HCT116 (cell line): Measurements from ENCODE around the gene VSX2. TPM values are rescaled to one million over a fixed set of nuclear protein-coding genes. Genes with fewer than 3 reads are reported as not detected.

Experiments used
- ATAC-seq: fragments of 200-7000 bp; cut with Tn5 transposase; 2 replicates; pipeline ENCODE4 v1.9.1; 2020; ENCODE audit warnings: mild to moderate bottlenecking, moderate library complexity
- BruUV-seq: library from RNA; stranded (reverse); fragments of 400-500 nt; replicated peaks from 2 replicates; lab custom pipeline; 2021; lab: Mats Ljungman, UMichigan
- CTCF ChIA-PET: fragments of 300-600 bp; sonication (Branson Sonifier 250); formaldehyde crosslinking; loops from one replicate; lab custom pipeline; 2021; ENCODE audit warnings: antibody characterized with exemption; lab: Charles Lee
- POLR2A ChIA-PET: fragments of 300-600, 350-600 bp; sonication (Branson Sonifier 250); formaldehyde crosslinking; loops from one replicate; lab custom pipeline; 2021; ENCODE audit warnings: antibody characterized with exemption; lab: Charles Lee
- RAD21 ChIA-PET, 2 experiments: fragments of 300-600 bp; sonication (Branson Sonifier 250); formaldehyde crosslinking; loops; one replicate each; lab custom pipeline; 2023; ENCODE audit warnings: low total read pairs in 2 of 2; ENCODE audit not compliant: uncharacterized antibody in 2 of 2, unreplicated experiment in 2 of 2, low non-redundant PET in 1 of 2; lab: Charles Lee
- DNase-seq: peaks from one replicate; pipeline ENCODE4 v3.0.0-alpha.2; 2010; ENCODE audit warnings: low read depth, low spot score
- H2AFZ ChIP-seq: fragments of 200-600 bp; shearing (Covaris generic), sonication (generic); 2 replicates; pipeline ENCODE4 v1.6.1; 2017; ENCODE audit warnings: low read depth, mixed run types, mixed read lengths, antibody characterized with exemption, low read length; ENCODE audit not compliant: poor library complexity, severe bottlenecking
- H3K27ac ChIP-seq: 2 replicates; pipeline ENCODE4 v1.5.1; 2012; ENCODE audit warnings: low read depth, low read length
- H3K27me3 ChIP-seq: fragments of 200-600 bp; sonication (generic); 2 replicates; pipeline ENCODE4 v1.6.1; 2016; ENCODE audit warnings: mixed run types, low read length, mixed read lengths; ENCODE audit not compliant: insufficient read depth
- H3K36me3 ChIP-seq, 2 experiments: fragments of 200-500 bp in 1 of 2; fragments of 200-600 bp in 1 of 2; sonication (Bioruptor generic) in 1 of 2; sonication (generic) in 1 of 2; 2 replicates each; pipeline versions ENCODE4 v1.5.1 to v1.6.1; 2014 to 2016; ENCODE audit warnings: low read length in 2 of 2, inconsistent platforms in 1 of 2, mixed read lengths in 1 of 2, mixed run types in 1 of 2; ENCODE audit not compliant: insufficient read depth in 2 of 2, control insufficient read depth in 1 of 2
- H3K4me1 ChIP-seq, 2 experiments: fragments of 200-600 bp in 1 of 2; sonication (generic) in 1 of 2; 2 replicates each; pipeline versions ENCODE4 v1.5.1 to v1.6.1; 2012 to 2017; ENCODE audit warnings: low read length in 2 of 2, inconsistent platforms in 1 of 2, mild to moderate bottlenecking in 1 of 2, mixed read lengths in 1 of 2, mixed run types in 1 of 2, moderate library complexity in 1 of 2; ENCODE audit not compliant: insufficient read depth in 2 of 2, control insufficient read depth in 1 of 2
- H3K4me2 ChIP-seq: fragments of 200-600 bp; sonication (generic); 2 replicates; pipeline ENCODE4 v1.6.1; 2017; ENCODE audit warnings: mixed run types, low read length, mixed read lengths
- H3K4me3 ChIP-seq, 2 experiments: fragments of 200-600 bp in 1 of 2; sonication (generic) in 1 of 2; replicated peaks in 1 of 2; 2 replicates each; pipeline ENCODE4 v1.5.1; 2011 to 2016; ENCODE audit warnings: low read length in 2 of 2, control low read depth in 1 of 2, low read depth in 1 of 2, mild to moderate bottlenecking in 1 of 2, mixed read lengths in 1 of 2, mixed run types in 1 of 2
- H3K79me2 ChIP-seq: fragments of 200-600 bp; sonication (generic); 2 replicates; pipeline ENCODE4 v1.6.1; 2017; ENCODE audit warnings: mild to moderate bottlenecking, mixed run types, low read length, moderate library complexity, mixed read lengths; ENCODE audit not compliant: insufficient read depth
- H3K9ac ChIP-seq: fragments of 200-600 bp; sonication (generic); 2 replicates; pipeline ENCODE4 v1.6.1; 2016; ENCODE audit warnings: low read length, mixed read lengths
- H3K9me2 ChIP-seq: fragments of 200-600 bp; sonication (generic), shearing (Covaris generic); 2 replicates; pipeline ENCODE4 v1.6.1; 2017; ENCODE audit warnings: mixed run types, mild to moderate bottlenecking, moderate library complexity; ENCODE audit not compliant: insufficient read depth
- H3K9me3 ChIP-seq, 2 experiments: fragments of 200-500 bp in 1 of 2; fragments of 200-600 bp in 1 of 2; sonication (Bioruptor generic) in 1 of 2; sonication (generic) in 1 of 2; 2 replicates each; pipeline ENCODE4 v1.6.1; 2014 to 2017; ENCODE audit warnings: low read length in 2 of 2, mixed read lengths in 2 of 2, inconsistent platforms in 1 of 2, low read depth in 1 of 2, mild to moderate bottlenecking in 1 of 2, mixed run types in 1 of 2, moderate library complexity in 1 of 2; ENCODE audit not compliant: control insufficient read depth in 1 of 2, insufficient read depth in 1 of 2
- H4K20me1 ChIP-seq: fragments of 200-600 bp; sonication (generic), shearing (Covaris generic); 2 replicates; pipeline ENCODE4 v1.6.1; 2017; ENCODE audit warnings: mixed run types, mild to moderate bottlenecking, moderate library complexity; ENCODE audit not compliant: insufficient read depth
- CBX3 ChIP-seq: IDR thresholded peaks from 2 replicates; pipeline ENCODE4 v1.6.1; 2012; ENCODE audit warnings: low read depth
- CEBPB ChIP-seq: IDR thresholded peaks from 2 replicates; pipeline ENCODE4 v1.6.1; 2012; ENCODE audit warnings: low read depth
- EGR1 ChIP-seq: IDR thresholded peaks from 2 replicates; pipeline ENCODE4 v1.6.1; 2012; ENCODE audit warnings: low read depth
- ELF1 ChIP-seq: IDR thresholded peaks from 2 replicates; pipeline ENCODE4 v1.6.1; 2012; ENCODE audit warnings: low read depth, borderline replicate concordance
- EZH2phosphoT487 ChIP-seq: fragments of 200-600 bp; IDR thresholded peaks from 2 replicates; pipeline ENCODE4 v1.6.1; 2018; ENCODE audit warnings: antibody characterized with exemption, borderline replicate concordance
- FOSL1 ChIP-seq: IDR thresholded peaks from 2 replicates; pipeline ENCODE4 v1.6.1; 2012; ENCODE audit warnings: low read depth
- POLR2A ChIP-seq: IDR thresholded peaks from 2 replicates; pipeline ENCODE4 v1.7.0; 2011; ENCODE audit warnings: borderline replicate concordance; ENCODE audit not compliant: insufficient read depth, insufficient read length; ENCODE audit errors: extremely low read depth
- POLR2AphosphoS5 ChIP-seq: IDR thresholded peaks from 2 replicates; pipeline ENCODE4 v1.6.1; 2011; ENCODE audit warnings: mild to moderate bottlenecking, low read depth, low read length, moderate library complexity
- RAD21 ChIP-seq: IDR thresholded peaks from 2 replicates; pipeline ENCODE4 v1.6.1; 2012; ENCODE audit warnings: low read depth, mild to moderate bottlenecking
- SIN3A ChIP-seq: IDR thresholded peaks from 2 replicates; pipeline ENCODE4 v1.6.1; 2012; ENCODE audit warnings: low read depth
- SP1 ChIP-seq: IDR thresholded peaks from 2 replicates; pipeline ENCODE4 v1.6.1; 2012; ENCODE audit warnings: low read depth
- SRF ChIP-seq: IDR thresholded peaks from 2 replicates; pipeline ENCODE4 v1.6.1; 2012; ENCODE audit warnings: low read depth
- TCF7L2 ChIP-seq: IDR thresholded peaks from 2 replicates; pipeline ENCODE4 v1.7.0; 2011; ENCODE audit warnings: borderline replicate concordance, inconsistent platforms; ENCODE audit not compliant: insufficient read depth, insufficient read length; ENCODE audit errors: extremely low read depth
- YY1 ChIP-seq: IDR thresholded peaks from 2 replicates; pipeline ENCODE4 v1.6.1; 2011; ENCODE audit warnings: low read length, low read depth, moderate library complexity, mild to moderate bottlenecking; ENCODE audit not compliant: insufficient replicate concordance; ENCODE audit errors: extremely low read depth
- ZFX ChIP-seq: fragments of 450-650 bp; IDR thresholded peaks from 2 replicates; pipeline ENCODE4 v1.6.1; 2017
- ZNF274 ChIP-seq: fragments of 200-500 bp; sonication (Bioruptor generic); IDR thresholded peaks from 2 replicates; pipeline ENCODE4 v1.6.1; 2014; ENCODE audit warnings: mild to moderate bottlenecking, low read depth, low read length, inconsistent platforms
- intact Hi-C: fragments of 100-400 bp; cut with micrococcal nuclease; formaldehyde crosslinking; loops from 2 replicates; pipeline ENCODE4 v1.10.0; 2022
- total RNA-seq: library from RNA; stranded (reverse); gene quantifications from one replicate; pipeline ENCODE4 v1.2.1, GENCODE V29; 2021; ENCODE audit not compliant: unreplicated experiment
- TF ChIP-seq, protein P1 (sequence below): IDR thresholded peaks from 2 replicates; pipeline ENCODE4 v1.6.1; 2012
- TF ChIP-seq, protein P2 (sequence below): IDR thresholded peaks from 2 replicates; pipeline ENCODE4 v1.6.1; 2012
- TF ChIP-seq, protein P3 (sequence below), 3 experiments: fragments of 200-600 bp in 1 of 3; sonication (generic) in 1 of 3; IDR thresholded peaks in 2 of 3; conservative IDR thresholded peaks in 1 of 3; 2 replicates each; pipeline ENCODE4 v1.5.1; 2012 to 2017; ENCODE audit warnings: low read depth in 2 of 3, low read length in 2 of 3, antibody characterized with exemption in 1 of 3, borderline replicate concordance in 1 of 3, control low read depth in 1 of 3, mild to moderate bottlenecking in 1 of 3, mixed read lengths in 1 of 3, mixed run types in 1 of 3, moderate library complexity in 1 of 3; ENCODE audit not compliant: insufficient read depth in 1 of 3
- TF ChIP-seq, protein P4 (sequence below): IDR thresholded peaks from 2 replicates; pipeline ENCODE4 v1.6.1; 2011; ENCODE audit warnings: mild to moderate bottlenecking, low read length, moderate library complexity; ENCODE audit not compliant: insufficient replicate concordance; ENCODE audit errors: extremely low read depth

The VSX2 gene
- total RNA-seq, 1 experiment from 2014 or later, result not detected

DNA sequence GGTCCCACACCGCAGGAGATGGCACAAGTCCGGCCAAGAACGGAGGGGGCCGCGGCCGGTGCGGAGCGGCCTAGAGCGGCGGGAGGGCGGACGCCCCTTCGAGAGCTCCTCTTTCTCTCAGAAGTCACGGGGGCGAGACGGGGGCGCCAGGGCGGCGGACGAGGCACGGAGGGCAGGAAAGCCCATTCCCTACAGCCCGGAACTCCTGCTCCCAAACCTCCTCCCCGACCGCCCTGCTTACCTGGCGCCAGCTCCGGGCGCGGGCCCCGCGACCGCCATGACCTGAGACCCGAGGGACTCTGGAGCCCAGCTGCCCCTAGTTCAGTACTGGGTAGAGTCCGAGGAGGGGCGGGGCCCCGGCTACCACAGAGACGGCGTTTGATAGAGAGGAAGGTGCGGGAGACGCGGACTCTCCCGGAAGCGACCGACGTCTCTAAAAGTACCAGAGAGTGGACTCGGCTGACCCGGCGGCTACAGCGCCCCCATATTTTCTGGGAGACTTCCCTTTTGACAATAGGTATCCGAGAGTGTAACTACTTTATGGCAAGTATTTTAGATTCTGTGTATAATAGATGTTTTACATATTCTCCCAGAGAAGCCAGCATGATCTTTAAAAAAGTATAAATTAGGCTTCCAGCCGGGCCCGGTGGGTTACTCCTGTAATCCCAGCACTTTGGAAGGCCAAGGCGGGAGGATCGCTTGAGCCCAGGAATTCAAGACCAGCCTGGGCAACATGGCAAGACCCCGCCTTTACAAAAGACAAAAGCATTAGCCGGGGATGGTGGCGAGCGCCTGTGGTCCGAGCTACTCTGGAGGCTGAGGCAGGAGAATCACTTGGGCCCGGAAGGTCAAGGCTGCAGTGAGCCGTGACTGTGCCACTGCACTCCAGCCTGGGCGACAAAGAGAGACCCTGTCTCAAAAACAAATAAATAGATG is 63.7 kb downstream of the VSX2 start, which contains the start of gene ABCD4:
ABCD4 (minus strand) TSS at position 301 of the 936 bp plus-strand sequence; CDS start at position 279, 22 bp downstream.
- Histone ChIP-seq H3K4me2 (peak within 1 kb of the TSS; percentile 80), H3K79me2 (peaks cover 41% of the 10 kb centered on the region), H3K9ac (peak within 1 kb of the TSS; percentile 73), H3K27me3 (no peaks in the 10 kb centered on the region), H3K4me1 (peaks cover 13 to 39% of the 10 kb centered on the region in 2 experiments), H2AFZ (peak within 1 kb of the TSS; percentile 62), H4K20me1 (no peaks in the 10 kb centered on the region), H3K27ac (peak within 1 kb of the TSS; percentile 78), H3K36me3 (peaks cover 0 to 4% of the 10 kb centered on the region in 2 experiments; a peak in 1 of 4 replicates), H3K4me3 (peak within 1 kb of the TSS; percentile 78 to 83), H3K9me3 (no peaks in the 10 kb centered on the region), H3K9me2 (no peaks in the 10 kb centered on the region)
- intact Hi-C loops, result no loop called here
- ATAC-seq (peak; percentile 95), DNase-seq (peak; percentile 89)
- ChIA-PET CTCF (interaction anchor here (0.6 to 1.5 kb wide), 7 partner anchors 9 to 184 kb away, joined by 3 to 4 read pairs (median 4); no protein-coding TSS in a partner anchor), POLR2A (interaction anchor here (0.8 to 1.7 kb wide), 5 partner anchors 9 to 576 kb away, joined by 3 to 7 read pairs (median 4); no protein-coding TSS in a partner anchor), RAD21 (no interaction called here)
- TSS peak; percentile 88 for BruUV-seq
- TF ChIP-seq EGR1 (0 out of 2 replicates have a peak, but pooled peaks have one; percentile 4), ELF1 (peak; percentile 80; the same call in 1 of the 2 replicates), ZNF274 (no peak), EZH2phosphoT487 (no peak), TCF7L2 (peak; percentile 6), SIN3A (no peak), SP1 (peak; percentile 54), YY1 (peak; percentile 72), POLR2A (peak; percentile 83), RAD21 (no peak), CBX3 (peak; percentile 74; the same call in 1 of the 2 replicates), SRF (peak; percentile 20; the same call in 1 of the 2 replicates), ZFX (peak; percentile 70), FOSL1 (no peak), POLR2AphosphoS5 (peak; percentile 98), CEBPB (no peak)
- TF ChIP-seq, protein P1, sequence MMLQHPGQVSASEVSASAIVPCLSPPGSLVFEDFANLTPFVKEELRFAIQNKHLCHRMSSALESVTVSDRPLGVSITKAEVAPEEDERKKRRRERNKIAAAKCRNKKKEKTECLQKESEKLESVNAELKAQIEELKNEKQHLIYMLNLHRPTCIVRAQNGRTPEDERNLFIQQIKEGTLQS, result no peak
- TF ChIP-seq, protein P2, sequence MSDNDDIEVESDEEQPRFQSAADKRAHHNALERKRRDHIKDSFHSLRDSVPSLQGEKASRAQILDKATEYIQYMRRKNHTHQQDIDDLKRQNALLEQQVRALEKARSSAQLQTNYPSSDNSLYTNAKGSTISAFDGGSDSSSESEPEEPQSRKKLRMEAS, result no peak; the same call in 1 of the 2 replicates
- TF ChIP-seq, protein P3, sequence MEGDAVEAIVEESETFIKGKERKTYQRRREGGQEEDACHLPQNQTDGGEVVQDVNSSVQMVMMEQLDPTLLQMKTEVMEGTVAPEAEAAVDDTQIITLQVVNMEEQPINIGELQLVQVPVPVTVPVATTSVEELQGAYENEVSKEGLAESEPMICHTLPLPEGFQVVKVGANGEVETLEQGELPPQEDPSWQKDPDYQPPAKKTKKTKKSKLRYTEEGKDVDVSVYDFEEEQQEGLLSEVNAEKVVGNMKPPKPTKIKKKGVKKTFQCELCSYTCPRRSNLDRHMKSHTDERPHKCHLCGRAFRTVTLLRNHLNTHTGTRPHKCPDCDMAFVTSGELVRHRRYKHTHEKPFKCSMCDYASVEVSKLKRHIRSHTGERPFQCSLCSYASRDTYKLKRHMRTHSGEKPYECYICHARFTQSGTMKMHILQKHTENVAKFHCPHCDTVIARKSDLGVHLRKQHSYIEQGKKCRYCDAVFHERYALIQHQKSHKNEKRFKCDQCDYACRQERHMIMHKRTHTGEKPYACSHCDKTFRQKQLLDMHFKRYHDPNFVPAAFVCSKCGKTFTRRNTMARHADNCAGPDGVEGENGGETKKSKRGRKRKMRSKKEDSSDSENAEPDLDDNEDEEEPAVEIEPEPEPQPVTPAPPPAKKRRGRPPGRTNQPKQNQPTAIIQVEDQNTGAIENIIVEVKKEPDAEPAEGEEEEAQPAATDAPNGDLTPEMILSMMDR (IDR thresholded peaks at IDR 0.05 in 2 of 3, conservative IDR thresholded peaks at IDR 0.05 in 1 of 3; ENCODE audit: borderline replicate concordance in 1 of 3, insufficient read depth in 1 of 3, low read depth in 2 of 3, low read length in 2 of 3), result peak; percentile 43 to 66 (median 63)
- TF ChIP-seq, protein P4, sequence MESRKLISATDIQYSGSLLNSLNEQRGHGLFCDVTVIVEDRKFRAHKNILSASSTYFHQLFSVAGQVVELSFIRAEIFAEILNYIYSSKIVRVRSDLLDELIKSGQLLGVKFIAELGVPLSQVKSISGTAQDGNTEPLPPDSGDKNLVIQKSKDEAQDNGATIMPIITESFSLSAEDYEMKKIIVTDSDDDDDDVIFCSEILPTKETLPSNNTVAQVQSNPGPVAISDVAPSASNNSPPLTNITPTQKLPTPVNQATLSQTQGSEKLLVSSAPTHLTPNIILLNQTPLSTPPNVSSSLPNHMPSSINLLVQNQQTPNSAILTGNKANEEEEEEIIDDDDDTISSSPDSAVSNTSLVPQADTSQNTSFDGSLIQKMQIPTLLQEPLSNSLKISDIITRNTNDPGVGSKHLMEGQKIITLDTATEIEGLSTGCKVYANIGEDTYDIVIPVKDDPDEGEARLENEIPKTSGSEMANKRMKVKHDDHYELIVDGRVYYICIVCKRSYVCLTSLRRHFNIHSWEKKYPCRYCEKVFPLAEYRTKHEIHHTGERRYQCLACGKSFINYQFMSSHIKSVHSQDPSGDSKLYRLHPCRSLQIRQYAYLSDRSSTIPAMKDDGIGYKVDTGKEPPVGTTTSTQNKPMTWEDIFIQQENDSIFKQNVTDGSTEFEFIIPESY, result no peak
